Nephron progenitor cell (in vitro differentiated cells): ENCODE results near the gene IDUA.
A peak's percentile ranks its signal among the peaks of the same experiment; 100 is the strongest.

Experiments
- DNase-seq: peaks from one replicate; pipeline ENCODE4 v3.0.0; 2021
- H3K27ac Mint-ChIP-seq: 2 replicates; pipeline ENCODE4 v1.8.0; 2021; ENCODE audit warnings: mild to moderate bottlenecking, moderate library complexity, mixed read lengths
- H3K27me3 Mint-ChIP-seq: 2 replicates; pipeline ENCODE4 v1.8.0; 2021; ENCODE audit warnings: mild to moderate bottlenecking, low read depth, mixed read lengths; ENCODE audit not compliant: poor library complexity
- H3K36me3 Mint-ChIP-seq: 2 replicates; pipeline ENCODE4 v1.8.0; 2021; ENCODE audit warnings: low read depth, mixed read lengths
- H3K4me1 Mint-ChIP-seq: 2 replicates; pipeline ENCODE4 v1.8.0; 2021; ENCODE audit warnings: mixed read lengths
- H3K4me3 Mint-ChIP-seq: 2 replicates; pipeline ENCODE4 v1.8.0; 2021; ENCODE audit warnings: mild to moderate bottlenecking, moderate library complexity, mixed read lengths
- H3K9me3 Mint-ChIP-seq: 2 replicates; pipeline ENCODE4 v1.8.0; 2021; ENCODE audit warnings: mild to moderate bottlenecking, moderate library complexity, mixed read lengths
- TF ChIP-seq, protein P1 (sequence below): fragments of 200-600 bp; sonication (generic); IDR thresholded peaks from 2 replicates; pipeline ENCODE4 v1.5.0; 2021; ENCODE audit warnings: antibody characterized with exemption

The IDUA gene

DNA sequence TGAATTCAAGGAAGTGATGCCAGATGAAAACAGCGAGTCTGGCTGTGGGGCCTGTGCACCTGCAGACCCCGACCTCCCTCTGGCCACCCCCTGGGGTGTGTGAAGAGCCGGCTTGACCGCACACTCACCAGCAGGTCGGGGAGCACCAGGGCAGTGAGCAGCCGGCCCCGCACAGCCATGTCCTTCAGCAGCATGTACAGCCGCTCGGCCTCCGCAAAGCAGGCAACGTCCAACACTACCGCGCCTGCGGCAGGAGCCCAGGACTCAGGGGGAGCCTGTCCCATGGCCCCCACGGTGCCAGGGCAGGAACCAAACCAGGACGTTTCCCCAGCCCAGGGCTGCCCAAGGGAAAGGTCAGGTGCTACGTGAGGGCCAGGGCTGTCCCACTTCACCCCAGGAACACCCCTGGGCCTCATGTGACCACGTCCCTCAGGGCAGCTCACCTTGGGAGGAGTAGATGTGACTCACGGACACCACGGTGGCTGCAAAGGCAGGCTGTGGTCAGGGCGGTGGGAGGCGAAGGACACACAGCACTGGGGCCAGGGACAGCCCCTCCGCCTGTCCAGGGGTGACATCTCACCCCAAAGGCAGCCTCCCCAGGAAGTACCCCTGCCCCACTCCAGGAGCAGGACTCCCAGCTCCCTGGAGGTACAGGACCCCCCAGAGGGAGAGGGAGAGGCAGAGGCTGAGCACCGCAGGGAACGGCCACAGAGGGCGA is 21.6 kb upstream of the IDUA start:
- TF ChIP-seq, protein P1, sequence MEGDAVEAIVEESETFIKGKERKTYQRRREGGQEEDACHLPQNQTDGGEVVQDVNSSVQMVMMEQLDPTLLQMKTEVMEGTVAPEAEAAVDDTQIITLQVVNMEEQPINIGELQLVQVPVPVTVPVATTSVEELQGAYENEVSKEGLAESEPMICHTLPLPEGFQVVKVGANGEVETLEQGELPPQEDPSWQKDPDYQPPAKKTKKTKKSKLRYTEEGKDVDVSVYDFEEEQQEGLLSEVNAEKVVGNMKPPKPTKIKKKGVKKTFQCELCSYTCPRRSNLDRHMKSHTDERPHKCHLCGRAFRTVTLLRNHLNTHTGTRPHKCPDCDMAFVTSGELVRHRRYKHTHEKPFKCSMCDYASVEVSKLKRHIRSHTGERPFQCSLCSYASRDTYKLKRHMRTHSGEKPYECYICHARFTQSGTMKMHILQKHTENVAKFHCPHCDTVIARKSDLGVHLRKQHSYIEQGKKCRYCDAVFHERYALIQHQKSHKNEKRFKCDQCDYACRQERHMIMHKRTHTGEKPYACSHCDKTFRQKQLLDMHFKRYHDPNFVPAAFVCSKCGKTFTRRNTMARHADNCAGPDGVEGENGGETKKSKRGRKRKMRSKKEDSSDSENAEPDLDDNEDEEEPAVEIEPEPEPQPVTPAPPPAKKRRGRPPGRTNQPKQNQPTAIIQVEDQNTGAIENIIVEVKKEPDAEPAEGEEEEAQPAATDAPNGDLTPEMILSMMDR, result no peak
- H3K9me3 Mint-ChIP-seq, result no peaks in the 10 kb centered on the region
- no peak for DNase-seq
- H3K27me3 Mint-ChIP-seq, result peaks cover 36% of the 10 kb centered on the region
- no peak overlapping the region for H3K4me3 Mint-ChIP-seq
- no peaks in the 10 kb centered on the region for H3K4me1 Mint-ChIP-seq
- no peak overlapping the region for H3K27ac Mint-ChIP-seq
- no peaks in the 10 kb centered on the region for H3K36me3 Mint-ChIP-seq

DNA sequence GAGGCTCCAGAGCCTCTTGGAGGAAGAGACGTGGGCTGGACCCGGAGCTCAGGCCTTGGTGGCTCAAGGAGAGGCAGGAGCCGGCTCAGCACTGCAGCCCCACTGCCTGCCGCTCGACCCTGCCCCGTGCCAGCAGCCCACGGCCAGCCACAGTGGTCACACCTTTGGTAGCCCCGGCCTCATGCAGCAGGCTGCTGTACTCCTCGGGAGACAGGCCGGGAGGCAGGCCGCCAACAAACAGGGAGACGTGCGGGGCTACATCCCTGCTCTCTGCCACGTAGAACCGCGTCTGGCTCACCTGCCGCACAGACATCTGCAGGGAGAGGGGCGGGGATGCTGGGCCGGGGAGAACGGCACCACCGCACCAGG is 21.1 kb upstream of the IDUA start:
- peaks cover 42% of the 10 kb centered on the region for H3K27me3 Mint-ChIP-seq
- no peaks in the 10 kb centered on the region for H3K9me3 Mint-ChIP-seq
- H3K36me3 Mint-ChIP-seq, result no peaks in the 10 kb centered on the region
- TF ChIP-seq, protein P1, result no peak
- H3K4me3 Mint-ChIP-seq, result no peak overlapping the region
- DNase-seq, result no peak
- peaks cover 4% of the 10 kb centered on the region for H3K4me1 Mint-ChIP-seq
- H3K27ac Mint-ChIP-seq, result no peak overlapping the region

DNA sequence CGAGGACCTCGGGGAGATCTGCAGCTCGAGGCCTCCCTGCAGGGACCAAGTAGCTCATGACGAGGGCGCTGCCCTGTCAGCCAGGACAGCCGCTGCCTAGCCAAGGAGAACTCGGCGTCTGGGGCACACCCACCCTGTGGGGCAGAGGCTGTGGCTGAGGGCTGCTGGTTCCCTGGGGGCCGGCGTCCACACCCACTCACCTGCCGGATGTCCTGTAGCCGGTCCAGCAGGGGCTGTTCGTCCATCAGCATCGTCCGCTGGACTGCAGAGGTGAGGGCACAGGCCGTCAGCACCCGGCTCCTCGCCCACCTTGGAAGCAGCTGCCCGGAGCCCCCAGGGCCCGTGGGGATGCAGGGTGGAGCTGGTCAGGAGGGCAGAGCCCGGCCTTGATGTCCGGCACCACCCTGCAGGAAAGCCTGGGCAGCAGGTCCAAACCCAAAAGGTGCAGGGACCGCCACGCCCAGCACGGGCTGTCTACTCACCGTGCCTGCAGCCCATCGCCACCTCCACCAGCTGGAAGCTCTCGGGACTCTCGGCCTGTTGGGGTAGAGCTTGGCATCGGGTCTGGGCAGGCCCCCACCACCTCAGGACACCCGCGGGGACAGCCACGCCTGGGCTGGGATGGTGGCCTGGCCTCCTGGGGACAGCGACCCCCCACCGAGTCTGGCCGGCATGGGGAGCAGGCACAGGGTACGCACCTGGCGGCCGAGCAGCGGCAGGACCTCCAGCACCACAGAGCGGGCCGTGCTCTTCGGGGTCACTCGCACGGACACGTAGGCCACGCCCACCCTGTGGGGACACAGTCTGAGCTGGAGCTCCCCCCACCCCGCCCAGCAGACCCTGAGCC is 20.4 kb upstream of the IDUA start:
- peaks cover 49% of the 10 kb centered on the region for H3K27me3 Mint-ChIP-seq
- H3K4me3 Mint-ChIP-seq, result no peak overlapping the region
- no peak overlapping the region for H3K27ac Mint-ChIP-seq
- no peaks in the 10 kb centered on the region for H3K36me3 Mint-ChIP-seq
- no peaks in the 10 kb centered on the region for H3K9me3 Mint-ChIP-seq
- TF ChIP-seq, protein P1, result no peak
- H3K4me1 Mint-ChIP-seq, result peaks cover 5% of the 10 kb centered on the region
- DNase-seq, result no peak

DNA sequence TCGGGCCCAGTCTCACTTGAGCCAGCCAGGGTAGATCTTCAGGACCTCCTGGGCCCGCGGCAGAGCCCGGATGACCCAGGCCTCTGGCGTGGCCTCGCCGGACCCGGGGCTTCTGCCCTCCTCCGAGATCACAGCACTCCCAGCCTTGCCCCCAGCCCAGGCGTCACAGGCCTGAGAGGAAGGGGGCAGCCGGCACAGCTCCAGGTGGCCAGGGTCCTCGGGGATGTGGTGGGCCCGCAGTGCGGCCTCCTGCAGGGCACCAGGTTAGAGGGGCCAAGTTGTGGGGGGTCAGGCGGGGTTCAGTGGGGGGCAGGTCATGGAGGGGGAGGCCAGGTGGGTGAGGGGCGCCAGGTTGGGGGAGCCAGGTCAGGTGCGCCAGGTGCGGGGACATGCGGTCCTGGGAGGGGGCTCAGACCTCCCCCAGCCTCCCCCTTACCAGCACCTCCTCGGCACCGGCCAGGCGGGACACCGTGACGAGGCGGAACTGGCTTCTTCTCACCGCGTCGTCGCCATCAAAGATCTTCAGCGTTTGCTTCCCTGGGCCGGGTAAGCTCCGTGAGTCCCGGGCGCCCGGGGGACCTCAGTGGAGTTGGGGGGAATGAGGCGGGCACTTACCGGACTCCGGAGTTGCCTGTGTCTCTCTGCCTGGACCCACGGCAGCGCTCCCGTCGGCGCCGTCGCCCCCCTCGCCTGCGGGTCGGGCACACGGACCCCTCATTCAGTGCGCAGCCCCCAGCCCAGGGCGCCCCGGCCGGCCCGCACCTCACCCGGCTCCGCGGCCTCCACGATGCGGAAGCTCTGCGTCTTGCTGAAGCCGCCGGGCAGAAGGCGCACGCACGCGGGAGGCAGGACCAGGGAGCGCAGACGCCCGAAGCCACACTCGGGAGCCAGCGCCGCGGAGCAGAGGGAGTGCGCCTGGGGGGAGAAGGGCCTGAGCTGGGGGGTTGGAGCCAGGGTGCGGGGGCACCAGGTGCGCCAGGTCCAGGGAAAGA is 19.4 kb upstream of the IDUA start:
- H3K27me3 Mint-ChIP-seq, result peaks cover 54% of the 10 kb centered on the region
- H3K4me3 Mint-ChIP-seq, result no peak overlapping the region
- H3K4me1 Mint-ChIP-seq, result peaks cover 5% of the 10 kb centered on the region
- peak; percentile 51 for DNase-seq
- TF ChIP-seq, protein P1, result no peak
- H3K27ac Mint-ChIP-seq, result no peak overlapping the region
- no peaks in the 10 kb centered on the region for H3K9me3 Mint-ChIP-seq
- no peaks in the 10 kb centered on the region for H3K36me3 Mint-ChIP-seq

DNA sequence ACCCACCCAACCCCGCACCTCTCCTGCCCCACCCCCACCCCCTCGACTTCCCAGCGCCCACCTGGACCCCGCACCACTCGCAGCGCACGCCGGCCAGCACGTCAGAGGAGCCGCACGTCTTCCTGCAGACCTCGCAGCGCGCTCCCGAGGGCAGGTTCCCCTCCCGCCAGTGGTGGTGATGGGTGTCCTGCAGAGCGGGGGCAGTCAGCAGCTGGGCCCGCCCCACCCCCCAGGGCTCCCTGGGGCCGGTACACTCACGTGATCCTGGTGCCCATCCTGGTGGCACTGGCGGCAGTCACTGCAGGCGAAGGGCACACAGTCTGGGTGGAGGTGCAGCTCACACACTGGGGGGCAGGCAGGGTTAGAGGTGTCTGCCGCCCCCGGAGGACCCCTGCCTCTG is 18.6 kb upstream of the IDUA start:
- Mint-ChIP-seq H3K4me3 (no peak overlapping the region), H3K4me1 (peaks cover 5% of the 10 kb centered on the region), H3K27ac (no peak overlapping the region), H3K27me3 (peaks cover 56% of the 10 kb centered on the region), H3K36me3 (no peaks in the 10 kb centered on the region), H3K9me3 (no peaks in the 10 kb centered on the region)
- TF ChIP-seq, protein P1, result no peak
- DNase-seq, result no peak
